ENCODE data around the gene RPS21.

DNA sequence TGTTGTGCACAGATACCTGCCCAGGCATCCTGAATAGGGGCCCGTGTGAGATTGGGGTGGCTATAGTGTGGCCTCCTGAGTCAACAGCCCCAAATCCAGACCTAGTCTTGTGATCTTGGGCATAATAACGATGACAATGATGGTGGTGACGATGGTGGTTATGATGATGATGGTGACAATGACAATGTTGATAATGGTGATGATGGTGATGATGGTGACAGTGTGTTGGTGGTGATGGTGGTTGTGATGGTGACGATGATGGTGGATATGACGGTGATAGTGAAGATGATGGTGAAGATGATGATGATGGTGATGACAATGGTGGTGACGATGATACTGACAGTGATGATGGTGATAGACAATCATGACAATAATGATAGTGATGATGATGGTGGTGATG lies 5.1 kb upstream of the RPS21 start:
- TF ChIP-seq CEBPB (IDR thresholded peaks at IDR 0.05; ENCODE audit: low read depth) (no peak), POLR2AphosphoS5 (IDR thresholded peaks at IDR 0.05; ENCODE audit: low read depth, low read length) (no peak), ZNF274 (IDR thresholded peaks at IDR 0.05; ENCODE audit: low read depth, low read length) (no peak), JUND (IDR thresholded peaks at IDR 0.05) (no peak), POLR2A (IDR thresholded peaks at IDR 0.05; ENCODE audit: borderline replicate concordance, extremely low read depth, insufficient read depth, insufficient read length) (no peak)
- TF ChIP-seq, protein P1, sequence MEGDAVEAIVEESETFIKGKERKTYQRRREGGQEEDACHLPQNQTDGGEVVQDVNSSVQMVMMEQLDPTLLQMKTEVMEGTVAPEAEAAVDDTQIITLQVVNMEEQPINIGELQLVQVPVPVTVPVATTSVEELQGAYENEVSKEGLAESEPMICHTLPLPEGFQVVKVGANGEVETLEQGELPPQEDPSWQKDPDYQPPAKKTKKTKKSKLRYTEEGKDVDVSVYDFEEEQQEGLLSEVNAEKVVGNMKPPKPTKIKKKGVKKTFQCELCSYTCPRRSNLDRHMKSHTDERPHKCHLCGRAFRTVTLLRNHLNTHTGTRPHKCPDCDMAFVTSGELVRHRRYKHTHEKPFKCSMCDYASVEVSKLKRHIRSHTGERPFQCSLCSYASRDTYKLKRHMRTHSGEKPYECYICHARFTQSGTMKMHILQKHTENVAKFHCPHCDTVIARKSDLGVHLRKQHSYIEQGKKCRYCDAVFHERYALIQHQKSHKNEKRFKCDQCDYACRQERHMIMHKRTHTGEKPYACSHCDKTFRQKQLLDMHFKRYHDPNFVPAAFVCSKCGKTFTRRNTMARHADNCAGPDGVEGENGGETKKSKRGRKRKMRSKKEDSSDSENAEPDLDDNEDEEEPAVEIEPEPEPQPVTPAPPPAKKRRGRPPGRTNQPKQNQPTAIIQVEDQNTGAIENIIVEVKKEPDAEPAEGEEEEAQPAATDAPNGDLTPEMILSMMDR (IDR thresholded peaks at IDR 0.05 in 2 of 3, conservative IDR thresholded peaks at IDR 0.05 in 1 of 3; ENCODE audit: borderline replicate concordance in 1 of 3, insufficient read depth in 1 of 3, low read depth in 2 of 3, low read length in 2 of 3) = no peak

Measured in HCT116 (cell line).